ENCODE results near the gene PGAP2.

DNA sequence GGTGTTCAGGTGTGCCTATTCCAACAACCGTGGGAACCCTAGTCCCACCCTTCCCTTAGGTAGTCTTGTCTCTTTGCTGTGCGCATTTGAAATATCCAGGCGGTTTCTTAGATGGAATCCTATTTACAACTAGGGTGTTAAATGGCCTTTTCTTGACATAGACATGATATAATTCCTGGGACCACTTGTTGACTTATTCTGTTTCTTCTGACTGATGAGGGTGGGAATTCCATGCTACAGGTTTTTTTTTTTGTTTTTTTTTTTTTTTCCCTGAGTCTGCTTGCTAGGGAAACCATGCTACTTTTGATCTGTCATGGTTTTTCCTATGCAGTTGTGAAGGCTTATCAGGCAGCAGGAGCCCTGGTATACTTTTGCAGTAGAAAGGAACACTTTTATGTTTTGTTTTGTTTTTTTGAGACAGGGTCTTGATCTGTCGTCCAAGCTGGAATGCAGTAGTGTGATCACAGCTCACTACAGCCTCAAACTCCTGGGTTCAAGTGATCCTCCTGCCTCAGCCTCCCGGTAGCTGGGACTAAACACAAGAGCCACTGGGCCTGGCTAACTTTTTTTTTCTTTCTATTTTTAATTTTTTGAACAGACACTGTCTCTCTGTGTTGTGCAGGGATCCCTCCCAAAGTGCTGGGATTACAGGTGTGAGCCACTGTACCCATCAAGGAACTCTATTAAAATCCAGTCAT is 48.6 kb downstream of the PGAP2 start:
- TF ChIP-seq, protein P1, sequence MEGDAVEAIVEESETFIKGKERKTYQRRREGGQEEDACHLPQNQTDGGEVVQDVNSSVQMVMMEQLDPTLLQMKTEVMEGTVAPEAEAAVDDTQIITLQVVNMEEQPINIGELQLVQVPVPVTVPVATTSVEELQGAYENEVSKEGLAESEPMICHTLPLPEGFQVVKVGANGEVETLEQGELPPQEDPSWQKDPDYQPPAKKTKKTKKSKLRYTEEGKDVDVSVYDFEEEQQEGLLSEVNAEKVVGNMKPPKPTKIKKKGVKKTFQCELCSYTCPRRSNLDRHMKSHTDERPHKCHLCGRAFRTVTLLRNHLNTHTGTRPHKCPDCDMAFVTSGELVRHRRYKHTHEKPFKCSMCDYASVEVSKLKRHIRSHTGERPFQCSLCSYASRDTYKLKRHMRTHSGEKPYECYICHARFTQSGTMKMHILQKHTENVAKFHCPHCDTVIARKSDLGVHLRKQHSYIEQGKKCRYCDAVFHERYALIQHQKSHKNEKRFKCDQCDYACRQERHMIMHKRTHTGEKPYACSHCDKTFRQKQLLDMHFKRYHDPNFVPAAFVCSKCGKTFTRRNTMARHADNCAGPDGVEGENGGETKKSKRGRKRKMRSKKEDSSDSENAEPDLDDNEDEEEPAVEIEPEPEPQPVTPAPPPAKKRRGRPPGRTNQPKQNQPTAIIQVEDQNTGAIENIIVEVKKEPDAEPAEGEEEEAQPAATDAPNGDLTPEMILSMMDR (IDR thresholded peaks at IDR 0.05; ENCODE audit: low read depth, low read length): peak; percentile 1
- no peak for TF ChIP-seq MYC (IDR thresholded peaks at IDR 0.05; ENCODE audit: low read depth, low read length)
- TF ChIP-seq, protein P2, sequence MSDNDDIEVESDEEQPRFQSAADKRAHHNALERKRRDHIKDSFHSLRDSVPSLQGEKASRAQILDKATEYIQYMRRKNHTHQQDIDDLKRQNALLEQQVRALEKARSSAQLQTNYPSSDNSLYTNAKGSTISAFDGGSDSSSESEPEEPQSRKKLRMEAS (IDR thresholded peaks at IDR 0.05; ENCODE audit: low read depth, low read length): no peak
- no peak for TF ChIP-seq POLR2A (IDR thresholded peaks at IDR 0.05; ENCODE audit: extremely low read depth, insufficient read length)

Measured in NB4 (cell line).